HCT116 (cell line): ENCODE measurements around the gene TLE3. TPM values are rescaled to one million over a fixed set of nuclear protein-coding genes. Genes with fewer than 3 reads are reported as not detected.

Source experiments
- ATAC-seq: fragments of 200-7000 bp; cut with Tn5 transposase; 2 replicates; pipeline ENCODE4 v1.9.1; 2020; ENCODE audit warnings: mild to moderate bottlenecking, moderate library complexity
- BruUV-seq: library from RNA; stranded (reverse); fragments of 400-500 nt; replicated peaks from 2 replicates; lab custom pipeline; 2021; lab: Mats Ljungman, UMichigan
- CTCF ChIA-PET: fragments of 300-600 bp; sonication (Branson Sonifier 250); formaldehyde crosslinking; loops from one replicate; lab custom pipeline; 2021; ENCODE audit warnings: antibody characterized with exemption; lab: Charles Lee
- POLR2A ChIA-PET: fragments of 300-600, 350-600 bp; sonication (Branson Sonifier 250); formaldehyde crosslinking; loops from one replicate; lab custom pipeline; 2021; ENCODE audit warnings: antibody characterized with exemption; lab: Charles Lee
- RAD21 ChIA-PET, 2 experiments: fragments of 300-600 bp; sonication (Branson Sonifier 250); formaldehyde crosslinking; loops; one replicate each; lab custom pipeline; 2023; ENCODE audit warnings: low total read pairs in 2 of 2; ENCODE audit not compliant: uncharacterized antibody in 2 of 2, unreplicated experiment in 2 of 2, low non-redundant PET in 1 of 2; lab: Charles Lee
- DNase-seq: peaks from one replicate; pipeline ENCODE4 v3.0.0-alpha.2; 2010; ENCODE audit warnings: low read depth, low spot score
- H2AFZ ChIP-seq: fragments of 200-600 bp; shearing (Covaris generic), sonication (generic); 2 replicates; pipeline ENCODE4 v1.6.1; 2017; ENCODE audit warnings: low read depth, mixed run types, mixed read lengths, antibody characterized with exemption, low read length; ENCODE audit not compliant: poor library complexity, severe bottlenecking
- H3K27ac ChIP-seq: 2 replicates; pipeline ENCODE4 v1.5.1; 2012; ENCODE audit warnings: low read depth, low read length
- H3K27me3 ChIP-seq: fragments of 200-600 bp; sonication (generic); 2 replicates; pipeline ENCODE4 v1.6.1; 2016; ENCODE audit warnings: mixed run types, low read length, mixed read lengths; ENCODE audit not compliant: insufficient read depth
- H3K36me3 ChIP-seq, 2 experiments: fragments of 200-500 bp in 1 of 2; fragments of 200-600 bp in 1 of 2; sonication (Bioruptor generic) in 1 of 2; sonication (generic) in 1 of 2; 2 replicates each; pipeline versions ENCODE4 v1.5.1 to v1.6.1; 2014 to 2016; ENCODE audit warnings: low read length in 2 of 2, inconsistent platforms in 1 of 2, mixed read lengths in 1 of 2, mixed run types in 1 of 2; ENCODE audit not compliant: insufficient read depth in 2 of 2, control insufficient read depth in 1 of 2
- H3K4me1 ChIP-seq, 2 experiments: fragments of 200-600 bp in 1 of 2; sonication (generic) in 1 of 2; 2 replicates each; pipeline versions ENCODE4 v1.5.1 to v1.6.1; 2012 to 2017; ENCODE audit warnings: low read length in 2 of 2, inconsistent platforms in 1 of 2, mild to moderate bottlenecking in 1 of 2, mixed read lengths in 1 of 2, mixed run types in 1 of 2, moderate library complexity in 1 of 2; ENCODE audit not compliant: insufficient read depth in 2 of 2, control insufficient read depth in 1 of 2
- H3K4me2 ChIP-seq: fragments of 200-600 bp; sonication (generic); 2 replicates; pipeline ENCODE4 v1.6.1; 2017; ENCODE audit warnings: mixed run types, low read length, mixed read lengths
- H3K4me3 ChIP-seq, 2 experiments: fragments of 200-600 bp in 1 of 2; sonication (generic) in 1 of 2; replicated peaks in 1 of 2; 2 replicates each; pipeline ENCODE4 v1.5.1; 2011 to 2016; ENCODE audit warnings: low read length in 2 of 2, control low read depth in 1 of 2, low read depth in 1 of 2, mild to moderate bottlenecking in 1 of 2, mixed read lengths in 1 of 2, mixed run types in 1 of 2
- H3K79me2 ChIP-seq: fragments of 200-600 bp; sonication (generic); 2 replicates; pipeline ENCODE4 v1.6.1; 2017; ENCODE audit warnings: mild to moderate bottlenecking, mixed run types, low read length, moderate library complexity, mixed read lengths; ENCODE audit not compliant: insufficient read depth
- H3K9ac ChIP-seq: fragments of 200-600 bp; sonication (generic); 2 replicates; pipeline ENCODE4 v1.6.1; 2016; ENCODE audit warnings: low read length, mixed read lengths
- H3K9me2 ChIP-seq: fragments of 200-600 bp; sonication (generic), shearing (Covaris generic); 2 replicates; pipeline ENCODE4 v1.6.1; 2017; ENCODE audit warnings: mixed run types, mild to moderate bottlenecking, moderate library complexity; ENCODE audit not compliant: insufficient read depth
- H3K9me3 ChIP-seq, 2 experiments: fragments of 200-500 bp in 1 of 2; fragments of 200-600 bp in 1 of 2; sonication (Bioruptor generic) in 1 of 2; sonication (generic) in 1 of 2; 2 replicates each; pipeline ENCODE4 v1.6.1; 2014 to 2017; ENCODE audit warnings: low read length in 2 of 2, mixed read lengths in 2 of 2, inconsistent platforms in 1 of 2, low read depth in 1 of 2, mild to moderate bottlenecking in 1 of 2, mixed run types in 1 of 2, moderate library complexity in 1 of 2; ENCODE audit not compliant: control insufficient read depth in 1 of 2, insufficient read depth in 1 of 2
- H4K20me1 ChIP-seq: fragments of 200-600 bp; sonication (generic), shearing (Covaris generic); 2 replicates; pipeline ENCODE4 v1.6.1; 2017; ENCODE audit warnings: mixed run types, mild to moderate bottlenecking, moderate library complexity; ENCODE audit not compliant: insufficient read depth
- CBX3 ChIP-seq: IDR thresholded peaks from 2 replicates; pipeline ENCODE4 v1.6.1; 2012; ENCODE audit warnings: low read depth
- CEBPB ChIP-seq: IDR thresholded peaks from 2 replicates; pipeline ENCODE4 v1.6.1; 2012; ENCODE audit warnings: low read depth
- ELF1 ChIP-seq: IDR thresholded peaks from 2 replicates; pipeline ENCODE4 v1.6.1; 2012; ENCODE audit warnings: low read depth, borderline replicate concordance
- EZH2phosphoT487 ChIP-seq: fragments of 200-600 bp; IDR thresholded peaks from 2 replicates; pipeline ENCODE4 v1.6.1; 2018; ENCODE audit warnings: antibody characterized with exemption, borderline replicate concordance
- JUND ChIP-seq: IDR thresholded peaks from 2 replicates; pipeline ENCODE4 v1.6.1; 2012
- POLR2A ChIP-seq: IDR thresholded peaks from 2 replicates; pipeline ENCODE4 v1.7.0; 2011; ENCODE audit warnings: borderline replicate concordance; ENCODE audit not compliant: insufficient read depth, insufficient read length; ENCODE audit errors: extremely low read depth
- POLR2AphosphoS5 ChIP-seq: IDR thresholded peaks from 2 replicates; pipeline ENCODE4 v1.6.1; 2011; ENCODE audit warnings: mild to moderate bottlenecking, low read depth, low read length, moderate library complexity
- RAD21 ChIP-seq: IDR thresholded peaks from 2 replicates; pipeline ENCODE4 v1.6.1; 2012; ENCODE audit warnings: low read depth, mild to moderate bottlenecking
- SIN3A ChIP-seq: IDR thresholded peaks from 2 replicates; pipeline ENCODE4 v1.6.1; 2012; ENCODE audit warnings: low read depth
- SP1 ChIP-seq: IDR thresholded peaks from 2 replicates; pipeline ENCODE4 v1.6.1; 2012; ENCODE audit warnings: low read depth
- SRF ChIP-seq: IDR thresholded peaks from 2 replicates; pipeline ENCODE4 v1.6.1; 2012; ENCODE audit warnings: low read depth
- TCF7L2 ChIP-seq: IDR thresholded peaks from 2 replicates; pipeline ENCODE4 v1.7.0; 2011; ENCODE audit warnings: borderline replicate concordance, inconsistent platforms; ENCODE audit not compliant: insufficient read depth, insufficient read length; ENCODE audit errors: extremely low read depth
- YY1 ChIP-seq: IDR thresholded peaks from 2 replicates; pipeline ENCODE4 v1.6.1; 2011; ENCODE audit warnings: low read length, low read depth, moderate library complexity, mild to moderate bottlenecking; ENCODE audit not compliant: insufficient replicate concordance; ENCODE audit errors: extremely low read depth
- ZFX ChIP-seq: fragments of 450-650 bp; IDR thresholded peaks from 2 replicates; pipeline ENCODE4 v1.6.1; 2017
- ZNF274 ChIP-seq: fragments of 200-500 bp; sonication (Bioruptor generic); IDR thresholded peaks from 2 replicates; pipeline ENCODE4 v1.6.1; 2014; ENCODE audit warnings: mild to moderate bottlenecking, low read depth, low read length, inconsistent platforms
- intact Hi-C: fragments of 100-400 bp; cut with micrococcal nuclease; formaldehyde crosslinking; loops from 2 replicates; pipeline ENCODE4 v1.10.0; 2022
- total RNA-seq: library from RNA; stranded (reverse); gene quantifications from one replicate; pipeline ENCODE4 v1.2.1, GENCODE V29; 2021; ENCODE audit not compliant: unreplicated experiment
- TF ChIP-seq, protein P1 (sequence below), 3 experiments: fragments of 200-600 bp in 1 of 3; sonication (generic) in 1 of 3; IDR thresholded peaks in 2 of 3; conservative IDR thresholded peaks in 1 of 3; 2 replicates each; pipeline ENCODE4 v1.5.1; 2012 to 2017; ENCODE audit warnings: low read depth in 2 of 3, low read length in 2 of 3, antibody characterized with exemption in 1 of 3, borderline replicate concordance in 1 of 3, control low read depth in 1 of 3, mild to moderate bottlenecking in 1 of 3, mixed read lengths in 1 of 3, mixed run types in 1 of 3, moderate library complexity in 1 of 3; ENCODE audit not compliant: insufficient read depth in 1 of 3
- TF ChIP-seq, protein P2 (sequence below): IDR thresholded peaks from 2 replicates; pipeline ENCODE4 v1.6.1; 2012; ENCODE audit warnings: low read depth
- TF ChIP-seq, protein P3 (sequence below): IDR thresholded peaks from 2 replicates; pipeline ENCODE4 v1.6.1; 2012
- TF ChIP-seq, protein P4 (sequence below): IDR thresholded peaks from 2 replicates; pipeline ENCODE4 v1.6.1; 2011; ENCODE audit warnings: mild to moderate bottlenecking, low read length, moderate library complexity; ENCODE audit not compliant: insufficient replicate concordance; ENCODE audit errors: extremely low read depth
- TF ChIP-seq, protein P5 (sequence below): IDR thresholded peaks from 2 replicates; pipeline ENCODE4 v1.6.1; 2012

TLE3 gene
- total RNA-seq, 1 experiment from 2014 or later: 53.9 TPM

DNA sequence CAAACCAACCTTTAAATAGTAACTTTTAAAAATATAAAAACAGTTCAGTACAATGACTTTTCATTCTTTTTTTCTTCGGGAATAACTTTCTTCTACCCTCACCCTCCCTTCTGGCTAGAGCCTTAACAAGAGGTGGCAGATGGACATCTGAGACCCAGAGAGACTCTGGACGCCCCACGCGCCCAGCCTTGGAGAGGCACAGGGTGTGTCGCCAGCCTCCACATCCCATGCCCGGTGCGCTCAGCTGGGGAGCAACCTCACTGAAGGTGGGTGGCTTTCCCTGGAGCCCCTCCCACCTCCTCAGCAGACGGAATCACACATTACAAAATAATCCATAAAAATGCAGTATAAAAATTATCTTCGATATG, 49.5 kb downstream of the TLE3 start:
- DNase-seq: no peak
- no peak overlapping the region for H3K27ac ChIP-seq
- no peaks in the 10 kb centered on the region for H3K79me2 ChIP-seq
- no TSS peak for BruUV-seq
- no peaks in the 10 kb centered on the region for H4K20me1 ChIP-seq
- H3K4me1 ChIP-seq: no peaks in the 10 kb centered on the region
- no peaks in the 10 kb centered on the region for H3K9me2 ChIP-seq
- H3K9ac ChIP-seq: no peak overlapping the region
- peaks cover 19 to 26% of the 10 kb centered on the region in 2 experiments; a peak in 3 of 4 replicates for H3K36me3 ChIP-seq
- RAD21 ChIA-PET: no interaction called here
- H3K4me3 ChIP-seq: no peak overlapping the region
- intact Hi-C loops: no loop called here
- CTCF ChIA-PET: no interaction called here
- POLR2A ChIA-PET: no interaction called here
- H2AFZ ChIP-seq: no peak overlapping the region
- no peak overlapping the region for H3K4me2 ChIP-seq
- TF ChIP-seq SRF (no peak), EZH2phosphoT487 (no peak), SP1 (no peak), POLR2AphosphoS5 (no peak), CBX3 (no peak), POLR2A (no peak), ZFX (no peak), CEBPB (no peak), TCF7L2 (no peak), RAD21 (no peak), YY1 (no peak), ZNF274 (no peak), ELF1 (no peak), JUND (no peak), SIN3A (no peak)
- TF ChIP-seq, protein P1, sequence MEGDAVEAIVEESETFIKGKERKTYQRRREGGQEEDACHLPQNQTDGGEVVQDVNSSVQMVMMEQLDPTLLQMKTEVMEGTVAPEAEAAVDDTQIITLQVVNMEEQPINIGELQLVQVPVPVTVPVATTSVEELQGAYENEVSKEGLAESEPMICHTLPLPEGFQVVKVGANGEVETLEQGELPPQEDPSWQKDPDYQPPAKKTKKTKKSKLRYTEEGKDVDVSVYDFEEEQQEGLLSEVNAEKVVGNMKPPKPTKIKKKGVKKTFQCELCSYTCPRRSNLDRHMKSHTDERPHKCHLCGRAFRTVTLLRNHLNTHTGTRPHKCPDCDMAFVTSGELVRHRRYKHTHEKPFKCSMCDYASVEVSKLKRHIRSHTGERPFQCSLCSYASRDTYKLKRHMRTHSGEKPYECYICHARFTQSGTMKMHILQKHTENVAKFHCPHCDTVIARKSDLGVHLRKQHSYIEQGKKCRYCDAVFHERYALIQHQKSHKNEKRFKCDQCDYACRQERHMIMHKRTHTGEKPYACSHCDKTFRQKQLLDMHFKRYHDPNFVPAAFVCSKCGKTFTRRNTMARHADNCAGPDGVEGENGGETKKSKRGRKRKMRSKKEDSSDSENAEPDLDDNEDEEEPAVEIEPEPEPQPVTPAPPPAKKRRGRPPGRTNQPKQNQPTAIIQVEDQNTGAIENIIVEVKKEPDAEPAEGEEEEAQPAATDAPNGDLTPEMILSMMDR (IDR thresholded peaks at IDR 0.05 in 2 of 3, conservative IDR thresholded peaks at IDR 0.05 in 1 of 3; ENCODE audit: borderline replicate concordance in 1 of 3, insufficient read depth in 1 of 3, low read depth in 2 of 3, low read length in 2 of 3): no peak
- TF ChIP-seq, protein P2, sequence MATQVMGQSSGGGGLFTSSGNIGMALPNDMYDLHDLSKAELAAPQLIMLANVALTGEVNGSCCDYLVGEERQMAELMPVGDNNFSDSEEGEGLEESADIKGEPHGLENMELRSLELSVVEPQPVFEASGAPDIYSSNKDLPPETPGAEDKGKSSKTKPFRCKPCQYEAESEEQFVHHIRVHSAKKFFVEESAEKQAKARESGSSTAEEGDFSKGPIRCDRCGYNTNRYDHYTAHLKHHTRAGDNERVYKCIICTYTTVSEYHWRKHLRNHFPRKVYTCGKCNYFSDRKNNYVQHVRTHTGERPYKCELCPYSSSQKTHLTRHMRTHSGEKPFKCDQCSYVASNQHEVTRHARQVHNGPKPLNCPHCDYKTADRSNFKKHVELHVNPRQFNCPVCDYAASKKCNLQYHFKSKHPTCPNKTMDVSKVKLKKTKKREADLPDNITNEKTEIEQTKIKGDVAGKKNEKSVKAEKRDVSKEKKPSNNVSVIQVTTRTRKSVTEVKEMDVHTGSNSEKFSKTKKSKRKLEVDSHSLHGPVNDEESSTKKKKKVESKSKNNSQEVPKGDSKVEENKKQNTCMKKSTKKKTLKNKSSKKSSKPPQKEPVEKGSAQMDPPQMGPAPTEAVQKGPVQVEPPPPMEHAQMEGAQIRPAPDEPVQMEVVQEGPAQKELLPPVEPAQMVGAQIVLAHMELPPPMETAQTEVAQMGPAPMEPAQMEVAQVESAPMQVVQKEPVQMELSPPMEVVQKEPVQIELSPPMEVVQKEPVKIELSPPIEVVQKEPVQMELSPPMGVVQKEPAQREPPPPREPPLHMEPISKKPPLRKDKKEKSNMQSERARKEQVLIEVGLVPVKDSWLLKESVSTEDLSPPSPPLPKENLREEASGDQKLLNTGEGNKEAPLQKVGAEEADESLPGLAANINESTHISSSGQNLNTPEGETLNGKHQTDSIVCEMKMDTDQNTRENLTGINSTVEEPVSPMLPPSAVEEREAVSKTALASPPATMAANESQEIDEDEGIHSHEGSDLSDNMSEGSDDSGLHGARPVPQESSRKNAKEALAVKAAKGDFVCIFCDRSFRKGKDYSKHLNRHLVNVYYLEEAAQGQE: no peak
- TF ChIP-seq, protein P3, sequence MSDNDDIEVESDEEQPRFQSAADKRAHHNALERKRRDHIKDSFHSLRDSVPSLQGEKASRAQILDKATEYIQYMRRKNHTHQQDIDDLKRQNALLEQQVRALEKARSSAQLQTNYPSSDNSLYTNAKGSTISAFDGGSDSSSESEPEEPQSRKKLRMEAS: no peak
- TF ChIP-seq, protein P4, sequence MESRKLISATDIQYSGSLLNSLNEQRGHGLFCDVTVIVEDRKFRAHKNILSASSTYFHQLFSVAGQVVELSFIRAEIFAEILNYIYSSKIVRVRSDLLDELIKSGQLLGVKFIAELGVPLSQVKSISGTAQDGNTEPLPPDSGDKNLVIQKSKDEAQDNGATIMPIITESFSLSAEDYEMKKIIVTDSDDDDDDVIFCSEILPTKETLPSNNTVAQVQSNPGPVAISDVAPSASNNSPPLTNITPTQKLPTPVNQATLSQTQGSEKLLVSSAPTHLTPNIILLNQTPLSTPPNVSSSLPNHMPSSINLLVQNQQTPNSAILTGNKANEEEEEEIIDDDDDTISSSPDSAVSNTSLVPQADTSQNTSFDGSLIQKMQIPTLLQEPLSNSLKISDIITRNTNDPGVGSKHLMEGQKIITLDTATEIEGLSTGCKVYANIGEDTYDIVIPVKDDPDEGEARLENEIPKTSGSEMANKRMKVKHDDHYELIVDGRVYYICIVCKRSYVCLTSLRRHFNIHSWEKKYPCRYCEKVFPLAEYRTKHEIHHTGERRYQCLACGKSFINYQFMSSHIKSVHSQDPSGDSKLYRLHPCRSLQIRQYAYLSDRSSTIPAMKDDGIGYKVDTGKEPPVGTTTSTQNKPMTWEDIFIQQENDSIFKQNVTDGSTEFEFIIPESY: no peak
- TF ChIP-seq, protein P5, sequence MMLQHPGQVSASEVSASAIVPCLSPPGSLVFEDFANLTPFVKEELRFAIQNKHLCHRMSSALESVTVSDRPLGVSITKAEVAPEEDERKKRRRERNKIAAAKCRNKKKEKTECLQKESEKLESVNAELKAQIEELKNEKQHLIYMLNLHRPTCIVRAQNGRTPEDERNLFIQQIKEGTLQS: no peak
- no peaks in the 10 kb centered on the region for H3K9me3 ChIP-seq
- no peaks in the 10 kb centered on the region for H3K27me3 ChIP-seq
- no peak for ATAC-seq
